Activated T-cell treated with anti-CD3 and anti-CD28 coated beads, Interleukin-2, amount 50 U/mL, for 48 hours (primary cell): Measurements from ENCODE around the gene LRBA.
"Not testable (repeated sequence)": the region's sequence is repeated elsewhere in the genome, so short reads cannot be mapped to it uniquely, and the experiment has no call there.

ENCODE experiments used
- DNase-seq, 2 experiments: peaks; one replicate each; pipeline ENCODE4 v3.0.0-alpha.2; 2020

LRBA gene

DNA sequence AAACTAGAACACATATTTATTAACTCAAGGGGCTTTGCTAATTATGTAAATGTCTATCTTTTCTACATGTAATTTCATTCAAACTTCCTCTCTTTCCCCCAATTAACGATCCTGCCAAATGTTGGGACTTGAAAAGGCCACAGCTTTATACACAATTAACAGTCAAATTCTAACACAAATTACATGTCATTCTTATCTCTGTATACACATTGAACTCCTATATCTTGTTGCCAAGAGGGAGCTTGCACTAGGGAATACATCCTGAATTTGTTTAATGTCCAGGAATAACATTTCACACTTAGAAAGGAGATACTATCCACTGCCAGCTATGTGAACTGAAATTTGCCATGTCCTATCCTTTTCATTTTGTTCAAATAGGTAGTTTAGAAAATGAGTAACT lies 472.0 kb downstream of the LRBA start:
- DNase-seq = no peak

DNA sequence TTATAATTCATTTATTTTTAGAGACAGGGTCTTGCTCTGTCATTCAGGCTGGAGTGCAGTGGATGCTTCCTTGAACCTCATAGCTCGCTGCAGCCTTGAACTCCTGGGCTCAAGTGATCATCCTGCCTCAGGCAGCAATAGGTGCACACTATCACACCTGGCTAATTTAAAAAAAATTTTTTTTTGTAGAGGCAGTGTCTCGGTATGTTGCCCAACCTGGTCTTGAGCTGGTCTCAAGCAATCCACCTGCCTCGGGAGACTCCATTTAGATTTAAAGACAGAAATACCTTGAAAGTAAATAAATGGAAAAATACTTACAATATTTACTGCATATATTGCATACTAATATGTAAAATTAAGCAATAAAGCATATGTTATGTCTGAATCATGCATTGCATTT lies 473.4 kb downstream of the LRBA start:
- no peak for DNase-seq

DNA sequence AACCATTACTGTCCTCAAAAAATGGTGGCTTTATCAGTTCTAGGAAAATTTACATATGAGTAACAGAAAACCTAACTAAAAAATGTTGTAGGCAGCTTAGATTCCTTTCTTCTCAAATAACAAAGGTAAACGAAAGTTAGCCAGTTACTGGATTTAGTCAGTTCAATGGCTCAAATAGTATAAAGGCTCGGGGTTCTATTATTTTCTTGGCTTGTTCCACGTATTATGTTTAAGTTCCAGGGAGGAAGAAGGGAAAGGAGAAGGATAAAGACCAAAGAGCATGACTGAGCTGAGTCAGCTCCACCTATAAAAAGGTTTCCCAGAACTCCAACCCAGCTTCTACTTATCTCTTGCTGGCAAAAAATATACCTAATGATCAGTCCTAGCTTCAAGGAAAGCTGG lies 474.1 kb downstream of the LRBA start:
- DNase-seq = no peak

DNA sequence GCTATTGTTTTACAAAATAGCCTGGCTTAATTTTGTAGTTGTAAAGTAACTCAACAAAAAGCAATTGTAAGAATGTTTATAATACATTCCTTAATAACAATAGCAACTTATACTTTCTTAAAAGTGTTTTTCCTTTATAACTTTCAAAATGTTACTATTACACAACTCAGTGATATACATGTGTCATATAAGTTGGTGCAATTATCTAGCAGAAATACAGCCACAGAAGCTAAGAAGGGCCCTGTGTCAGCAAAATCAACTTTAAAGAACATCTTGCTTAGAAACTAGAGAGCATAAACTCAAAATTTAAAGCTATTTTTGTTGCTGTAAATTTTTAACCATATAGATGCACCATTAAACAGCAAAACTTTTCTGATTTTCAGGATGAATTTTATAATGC lies 474.5 kb downstream of the LRBA start:
- DNase-seq = no peak

DNA sequence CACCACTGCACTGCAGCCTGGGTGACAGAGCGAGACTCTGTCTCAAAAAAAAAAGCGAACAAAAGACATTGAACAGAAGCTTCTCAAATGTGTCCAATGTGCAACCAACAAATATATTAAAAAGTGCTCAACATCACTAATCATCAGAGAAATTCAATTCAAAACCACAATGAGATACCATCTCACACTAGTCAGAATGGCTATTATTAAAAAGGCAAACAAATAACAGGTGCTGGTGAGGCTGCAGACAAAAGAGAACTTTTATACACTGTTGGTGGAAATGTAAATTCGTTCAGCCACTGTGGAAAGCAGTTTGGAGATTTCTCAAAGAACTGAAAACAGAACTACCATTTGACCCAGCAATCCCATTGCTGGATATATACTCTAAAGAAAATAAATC lies 477.2 kb downstream of the LRBA start:
- DNase-seq = not testable (repeated sequence)

DNA sequence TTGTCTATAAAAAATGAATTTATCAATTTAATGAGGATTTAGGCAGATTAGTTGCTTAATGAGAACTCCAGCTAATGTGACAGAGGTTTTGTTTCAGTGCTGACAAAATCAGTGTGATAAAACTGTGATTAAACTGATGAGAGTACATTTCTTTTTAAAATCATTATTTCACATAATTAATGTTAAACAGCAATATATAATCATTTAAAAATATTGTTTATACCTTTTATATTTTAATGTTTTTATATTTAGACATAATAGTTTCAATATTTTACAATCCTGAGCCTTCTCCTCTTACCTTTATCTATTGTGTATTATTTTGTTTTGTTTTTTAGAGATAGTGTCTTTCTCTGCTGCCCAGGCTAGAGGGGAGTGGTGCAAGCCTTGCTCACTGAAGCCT lies 480.3 kb downstream of the LRBA start:
- no peak for DNase-seq

DNA sequence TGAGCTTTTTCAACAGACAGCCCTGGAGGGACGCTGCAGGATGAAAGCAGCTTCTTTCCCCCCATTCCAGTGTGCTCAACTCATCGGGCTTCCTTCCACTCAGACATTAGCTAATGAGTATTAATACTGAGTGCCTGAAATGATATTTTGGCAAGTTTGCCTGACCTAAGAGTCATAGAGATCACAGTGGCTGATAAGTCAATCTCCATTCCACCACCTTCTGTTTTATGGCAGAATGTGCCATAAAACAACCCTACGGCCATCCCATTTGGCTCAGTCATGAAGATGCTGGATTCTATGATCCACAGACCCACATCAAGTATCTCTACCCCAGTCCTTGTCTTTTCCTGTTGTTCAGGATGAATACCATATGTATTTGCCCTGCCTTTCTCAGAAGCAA lies 481.4 kb downstream of the LRBA start:
- DNase-seq = no peak

DNA sequence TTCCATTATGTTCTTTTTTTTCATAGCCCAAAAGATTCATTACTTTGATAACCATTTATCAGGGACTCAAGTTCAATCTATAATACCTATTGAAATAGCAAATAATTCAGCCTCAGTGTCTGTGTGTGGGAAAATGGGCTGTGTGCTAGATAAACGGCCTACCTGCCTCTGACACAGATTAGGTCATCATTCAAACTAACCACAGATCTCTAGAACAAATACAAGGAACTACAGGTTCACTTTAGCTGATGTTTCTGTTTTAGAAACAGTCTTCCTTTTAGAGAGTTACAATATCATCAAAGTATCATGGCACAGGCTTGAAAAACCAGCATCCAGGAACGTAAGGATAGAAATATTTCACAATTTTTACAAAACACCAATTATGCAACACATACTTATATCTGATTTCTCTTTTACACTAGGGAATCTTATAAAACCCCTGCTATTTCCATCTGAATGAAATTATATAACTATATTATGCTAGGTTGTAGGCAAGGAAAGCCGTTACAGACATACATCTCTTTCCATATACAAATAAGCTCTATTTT lies 489.7 kb downstream of the LRBA start:
- DNase-seq = no peak

DNA sequence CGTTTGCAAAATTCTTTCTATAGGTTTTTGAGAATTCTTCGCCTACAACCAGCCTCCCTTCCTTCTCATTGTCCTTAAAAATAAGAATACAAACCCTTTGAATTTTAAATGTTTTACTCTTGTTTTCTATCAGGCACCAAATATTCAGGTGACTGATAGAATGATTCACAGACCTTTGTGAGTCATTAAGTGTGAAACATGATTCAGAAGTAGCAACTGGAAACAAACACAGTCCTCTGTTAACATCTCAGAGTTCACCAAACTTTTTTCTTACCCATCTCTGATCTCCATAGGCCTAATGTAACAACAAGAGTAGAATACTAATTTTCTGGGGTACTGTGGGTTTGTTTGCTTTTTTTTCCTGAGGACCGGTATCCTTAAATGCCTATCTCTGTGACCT lies 496.5 kb downstream of the LRBA start:
- no peak for DNase-seq

DNA sequence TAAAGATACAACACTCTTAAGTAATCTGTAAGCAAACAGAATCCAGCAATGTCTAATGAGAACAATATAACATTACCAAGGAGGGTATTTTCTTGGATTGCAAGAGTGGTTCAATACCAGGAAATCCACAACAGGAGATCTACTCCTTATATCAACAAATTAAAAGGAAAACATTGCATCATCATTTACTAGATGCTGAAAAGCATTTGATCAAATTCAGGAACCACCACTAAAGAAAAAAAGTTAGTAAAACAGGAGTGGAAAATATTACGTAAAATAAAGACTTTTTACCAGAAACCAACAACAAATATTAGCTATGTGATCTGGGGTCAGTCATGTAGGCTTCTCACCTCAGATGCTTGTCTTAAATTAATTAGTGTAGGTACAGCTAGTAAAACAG lies 499.9 kb downstream of the LRBA start:
- DNase-seq = no peak

DNA sequence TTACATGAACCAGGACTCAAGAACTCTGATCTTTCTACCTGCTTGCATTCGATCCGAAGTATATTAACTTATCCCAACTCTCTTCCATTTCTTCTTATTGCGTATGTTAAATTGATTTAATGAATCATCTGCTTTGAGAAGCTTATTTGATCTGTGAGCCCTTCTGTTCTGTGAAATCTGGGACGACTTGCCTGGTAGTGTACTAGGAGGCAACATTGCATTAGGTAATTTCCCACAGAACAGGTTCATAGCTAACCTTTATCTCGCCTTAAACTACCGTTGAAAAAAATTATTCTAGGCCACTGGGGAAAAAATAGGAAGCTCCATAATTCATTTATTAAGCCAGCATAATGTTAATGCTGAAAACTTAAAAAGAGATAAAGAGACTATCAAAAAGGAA lies 500.4 kb downstream of the LRBA start:
- DNase-seq = no peak

DNA sequence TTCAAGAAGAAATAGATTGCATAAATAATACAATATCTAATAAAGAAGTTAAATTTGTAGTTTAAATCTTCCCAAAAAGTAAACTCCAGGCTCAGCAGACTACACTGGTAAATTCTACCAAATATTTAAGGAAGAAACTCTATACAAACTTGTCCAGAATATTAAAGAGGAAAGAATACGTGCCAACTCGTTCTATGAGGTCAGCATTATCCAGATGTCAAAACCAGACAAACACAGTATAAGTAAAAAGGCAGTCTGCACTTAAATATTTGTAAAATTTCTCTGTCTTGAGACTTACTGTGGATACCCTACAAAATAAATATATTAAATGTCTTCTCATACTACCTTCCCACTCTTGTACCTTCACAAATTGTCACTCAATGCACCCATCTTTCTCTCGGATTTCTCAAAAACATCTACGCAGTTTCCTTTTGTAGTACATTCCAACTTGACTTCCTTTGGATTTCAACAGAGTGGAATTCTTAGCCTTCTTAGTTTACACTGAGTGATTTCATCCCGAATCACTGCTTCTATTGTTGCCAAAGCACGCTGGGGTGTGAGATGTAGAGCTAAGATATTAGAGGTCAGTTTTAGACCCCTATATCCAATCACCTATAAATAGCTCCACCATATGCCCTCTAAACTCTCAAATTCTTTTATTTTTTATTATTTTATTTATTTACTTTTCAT lies 504.8 kb downstream of the LRBA start:
- no peak for DNase-seq

DNA sequence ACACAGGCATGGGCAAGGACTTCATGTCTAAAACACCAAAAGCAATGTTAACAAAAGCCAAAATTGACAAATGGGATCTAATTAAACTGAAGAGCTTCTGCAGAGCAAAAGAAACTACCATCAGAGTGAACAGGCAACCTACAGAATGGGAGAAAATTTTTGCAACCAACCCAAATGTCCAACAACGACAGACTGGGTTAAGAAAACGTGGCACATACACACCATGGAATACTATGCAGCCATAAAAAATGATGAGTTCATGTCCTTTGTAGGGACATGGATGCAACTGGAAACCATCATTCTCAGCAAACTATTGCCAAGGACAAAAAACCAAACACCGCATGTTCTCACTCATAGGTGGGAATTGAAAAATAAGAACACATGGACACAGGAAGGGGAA lies 507.4 kb downstream of the LRBA start:
- not testable (repeated sequence) for DNase-seq

DNA sequence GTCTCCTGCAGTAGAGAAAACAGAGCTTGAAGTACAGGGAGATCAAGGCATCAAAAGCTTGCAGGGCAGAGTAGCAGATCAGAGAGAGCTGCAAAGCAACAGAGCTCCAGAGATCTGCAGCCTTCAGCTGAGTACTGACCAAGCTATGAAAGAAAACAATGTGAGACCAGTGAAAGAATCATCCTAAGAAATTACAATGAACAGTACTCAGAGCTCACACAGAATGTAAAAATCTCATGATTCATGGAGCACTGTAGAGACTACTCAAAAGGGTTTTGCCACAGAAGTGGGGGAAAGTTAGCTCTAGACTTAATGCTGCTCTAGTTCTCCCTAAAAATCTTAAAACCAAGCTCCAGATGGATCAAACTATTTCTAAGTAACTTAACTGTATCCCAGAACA lies 513.1 kb downstream of the LRBA start:
- DNase-seq = no peak

DNA sequence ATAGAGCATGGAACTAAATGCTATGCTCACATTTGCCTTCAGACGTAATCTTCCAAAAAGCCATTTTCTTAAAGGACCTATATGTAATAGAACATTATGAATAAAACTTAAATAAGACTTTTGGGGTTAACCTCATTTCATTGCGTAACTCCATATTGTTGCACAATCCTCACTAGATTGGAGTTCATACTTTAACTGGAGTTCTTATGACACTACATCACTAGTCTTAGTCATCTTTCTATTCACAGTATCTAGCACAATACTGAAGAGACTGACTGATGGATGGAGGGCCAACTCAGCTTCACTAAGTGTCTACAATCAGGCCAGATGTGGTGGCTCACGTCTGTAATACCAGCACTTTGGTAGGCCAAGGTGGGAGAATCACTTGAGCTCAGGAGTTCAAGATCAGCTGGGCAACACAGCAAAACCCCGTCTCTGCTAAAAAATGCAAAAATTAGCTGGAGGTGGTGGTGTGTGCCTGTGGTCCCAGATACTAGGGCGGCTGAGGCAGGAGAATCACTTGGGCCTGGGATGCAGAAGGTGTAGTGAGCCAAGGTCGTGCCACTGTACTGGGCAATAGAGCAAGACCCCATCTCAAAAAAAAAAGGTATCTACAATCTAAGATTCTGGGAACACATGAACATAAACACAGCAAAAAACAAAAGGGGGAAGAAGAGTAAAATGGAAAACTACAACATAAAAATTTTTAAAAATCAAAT lies 513.9 kb downstream of the LRBA start:
- no peak for DNase-seq

DNA sequence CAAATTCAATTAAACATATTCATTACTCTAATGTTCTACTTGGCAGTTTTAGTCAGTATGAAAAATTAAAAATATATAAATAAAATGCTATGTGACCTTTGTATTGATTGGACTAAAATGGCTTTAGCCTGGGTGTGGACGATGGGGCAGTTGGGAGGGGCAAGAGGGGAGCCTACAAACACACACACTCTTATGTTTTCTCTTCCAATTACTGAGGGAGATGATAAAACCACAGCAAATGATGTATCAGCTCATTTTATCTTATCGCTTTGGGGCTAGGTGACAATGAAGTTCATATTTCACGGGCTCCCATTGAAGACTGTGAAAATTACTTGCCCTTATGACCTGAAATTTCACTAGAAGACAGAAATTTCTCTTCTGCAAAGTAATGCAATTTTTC lies 517.5 kb downstream of the LRBA start:
- no peak for DNase-seq

DNA sequence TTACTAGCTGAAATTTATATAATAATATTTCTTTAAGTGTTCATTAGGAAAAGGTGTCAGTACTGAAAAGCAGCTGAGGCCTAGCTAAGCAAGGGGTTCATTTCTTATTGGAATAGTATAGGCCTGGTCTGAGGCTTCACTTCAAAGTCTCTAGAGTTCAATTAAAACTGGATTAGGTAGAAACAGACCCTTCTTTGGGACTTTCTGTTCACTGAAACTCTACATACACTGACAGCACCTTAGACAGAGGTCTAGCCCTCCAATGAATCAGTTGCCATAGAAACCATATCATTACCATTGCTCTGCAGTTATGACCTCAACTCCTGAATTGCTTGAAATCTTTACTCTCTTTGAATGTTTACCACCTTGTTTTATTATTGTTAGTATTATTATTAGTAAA lies 519.5 kb downstream of the LRBA start:
- DNase-seq = no peak

DNA sequence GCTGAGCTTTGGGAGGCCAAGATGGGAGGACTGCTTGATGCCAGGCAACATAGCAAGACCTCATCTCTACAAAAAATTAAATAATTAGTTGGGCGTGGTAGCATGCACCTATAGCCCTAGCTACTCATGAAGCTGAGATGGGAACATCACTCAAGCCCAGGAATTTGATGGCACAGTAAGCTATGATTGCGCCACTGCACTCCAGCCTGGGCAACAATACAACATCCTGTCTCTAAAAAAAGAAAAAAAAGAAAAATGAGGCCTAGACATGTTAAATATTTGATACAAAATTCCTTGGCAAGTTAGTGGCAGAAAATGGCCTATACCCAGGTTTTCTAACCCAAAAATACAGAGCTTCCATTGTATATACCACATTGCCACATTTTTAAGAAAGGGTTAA lies 521.2 kb downstream of the LRBA start:
- no peak for DNase-seq

DNA sequence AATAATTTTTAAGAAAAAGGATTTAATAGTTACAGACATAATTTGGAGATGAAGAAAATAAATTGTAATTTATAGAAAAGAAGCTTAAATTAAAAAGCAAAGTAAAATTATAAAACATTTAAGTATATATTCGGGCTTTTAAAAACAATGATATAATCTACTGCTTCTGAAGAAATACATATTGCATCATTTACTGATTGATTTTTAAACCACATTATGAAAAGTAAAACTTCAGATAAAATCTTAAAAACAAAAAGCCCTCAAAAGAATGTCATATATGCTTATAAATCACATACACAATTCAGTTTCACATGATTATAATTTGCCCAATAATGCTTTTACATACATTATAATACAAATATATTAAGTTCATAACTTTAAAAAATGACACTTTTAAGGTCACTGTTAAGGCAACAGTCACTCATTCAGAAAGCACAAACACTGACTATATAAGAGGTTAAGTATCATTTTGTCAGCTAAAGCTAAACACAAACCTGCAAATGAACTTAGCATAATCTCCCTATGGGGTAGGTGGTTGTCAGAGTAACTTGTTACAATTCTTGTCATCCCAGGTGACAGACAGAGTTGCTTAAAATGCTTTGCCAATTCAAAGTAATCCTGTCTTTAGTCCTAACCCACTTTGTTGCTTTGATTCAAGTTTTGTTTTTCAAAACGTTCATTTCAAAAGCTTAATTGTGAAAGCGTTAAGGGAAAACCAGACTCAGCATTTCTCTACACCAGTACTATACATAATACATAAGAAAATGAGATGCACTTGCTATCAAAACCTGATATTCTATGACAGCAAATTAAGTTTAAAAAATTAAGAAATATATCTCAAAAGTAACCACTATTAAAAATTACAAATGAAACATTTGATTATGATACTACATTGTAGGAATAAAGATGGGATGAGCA lies 523.7 kb downstream of the LRBA start:
- DNase-seq = no peak

DNA sequence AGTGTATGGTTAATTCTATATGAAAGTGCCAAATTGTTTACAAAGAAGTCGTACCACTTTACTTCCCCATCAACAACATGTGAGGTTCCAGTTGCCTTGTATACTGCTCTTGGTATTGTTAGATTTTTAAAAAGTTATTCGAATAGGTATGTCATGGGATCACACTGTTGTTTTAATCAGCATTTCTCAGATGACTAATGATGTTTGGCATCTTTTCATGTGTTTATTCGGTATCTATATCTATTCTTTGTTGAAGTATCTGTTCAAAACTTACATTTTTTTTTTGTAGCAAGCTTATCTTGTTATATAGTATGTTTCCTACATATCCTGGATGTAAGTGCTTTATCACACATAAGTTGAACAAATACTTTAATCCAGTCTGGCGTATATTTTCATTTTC lies 532.5 kb downstream of the LRBA start:
- no peak for DNase-seq

DNA sequence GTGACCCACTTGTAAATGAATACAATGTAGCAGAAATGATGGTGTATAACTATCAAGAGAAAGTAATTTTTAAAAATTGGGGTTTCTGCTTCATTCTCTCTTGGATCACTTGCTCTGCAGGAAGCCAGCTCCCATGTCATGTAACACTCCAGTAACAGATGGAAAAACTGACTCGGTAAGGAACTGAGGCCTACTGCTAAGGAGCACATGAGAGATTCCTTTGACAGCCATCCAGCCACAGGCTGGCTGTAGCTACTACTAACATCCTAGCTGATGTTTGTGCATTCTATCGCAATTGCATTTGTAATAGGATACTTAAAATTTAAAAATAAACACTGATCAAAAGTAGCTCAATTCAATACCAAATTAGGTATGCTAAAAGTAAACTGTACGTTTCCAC lies 535.4 kb downstream of the LRBA start:
- no peak for DNase-seq

DNA sequence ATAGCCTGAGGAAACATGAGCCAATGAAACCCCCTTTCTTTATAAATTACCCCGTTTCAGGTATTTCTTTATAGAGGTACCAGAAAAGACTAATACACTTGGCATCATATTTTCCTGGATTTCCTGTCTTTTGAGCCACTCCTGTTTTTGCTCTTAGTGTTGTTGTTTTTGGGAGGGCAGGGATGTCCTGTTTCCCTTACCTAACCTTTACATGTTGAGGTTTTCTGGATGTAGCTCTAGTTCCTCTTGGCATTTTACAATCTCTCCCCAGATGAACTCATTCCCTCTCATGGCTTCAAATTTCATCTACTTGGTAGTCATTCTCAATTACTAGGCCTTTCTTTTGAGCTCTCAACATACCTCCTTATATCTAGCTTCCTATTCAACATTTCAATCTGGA lies 537.2 kb downstream of the LRBA start:
- no peak for DNase-seq

DNA sequence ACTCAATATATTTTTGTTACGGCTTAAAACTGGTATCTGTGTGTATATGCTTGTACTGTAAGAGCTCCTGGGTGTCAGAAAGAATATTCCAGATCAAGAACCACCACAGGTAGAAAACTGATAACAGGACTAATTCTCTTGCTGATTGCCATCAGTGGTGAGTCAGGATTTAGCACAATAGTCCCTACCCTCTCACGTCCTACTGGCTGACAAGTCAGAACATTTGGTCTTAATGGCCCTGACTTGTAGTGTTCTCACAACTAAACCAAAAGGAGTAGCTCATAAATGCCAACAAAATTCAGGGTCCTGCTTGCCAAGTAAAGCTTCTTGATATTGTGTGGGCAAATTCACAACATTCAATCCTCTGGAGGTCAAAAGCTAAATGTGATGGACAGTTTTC lies 538.3 kb downstream of the LRBA start:
- DNase-seq = no peak

DNA sequence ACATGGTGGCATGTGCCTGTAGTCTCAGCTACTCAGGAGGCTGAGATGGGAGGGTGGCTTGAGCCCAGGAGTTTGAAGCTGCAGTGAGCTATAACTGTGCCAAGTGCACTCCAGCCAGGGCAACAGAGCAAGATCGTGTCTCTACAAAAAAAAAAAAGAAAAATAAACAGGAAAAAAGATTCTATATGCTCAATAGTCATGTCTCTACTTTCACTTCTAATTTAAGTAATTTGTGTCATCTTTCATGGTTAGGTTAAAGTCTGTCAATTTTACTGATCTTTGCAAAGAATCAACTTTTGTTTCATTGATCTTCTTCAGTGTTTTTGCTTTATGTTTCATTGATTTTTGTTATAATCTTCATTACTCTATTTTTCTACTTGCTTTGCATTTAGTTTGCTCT lies 539.3 kb downstream of the LRBA start:
- DNase-seq = no peak
